HCT116 (cell line): ENCODE results near the gene FLT3. TPM values are rescaled to one million over a fixed set of nuclear protein-coding genes. Genes with fewer than 3 reads are reported as not detected.

ENCODE experiments used
- ATAC-seq: fragments of 200-7000 bp; cut with Tn5 transposase; 2 replicates; pipeline ENCODE4 v1.9.1; 2020; ENCODE audit warnings: mild to moderate bottlenecking, moderate library complexity
- BruUV-seq: library from RNA; stranded (reverse); fragments of 400-500 nt; replicated peaks from 2 replicates; lab custom pipeline; 2021; lab: Mats Ljungman, UMichigan
- CTCF ChIA-PET: fragments of 300-600 bp; sonication (Branson Sonifier 250); formaldehyde crosslinking; loops from one replicate; lab custom pipeline; 2021; ENCODE audit warnings: antibody characterized with exemption; lab: Charles Lee
- POLR2A ChIA-PET: fragments of 300-600, 350-600 bp; sonication (Branson Sonifier 250); formaldehyde crosslinking; loops from one replicate; lab custom pipeline; 2021; ENCODE audit warnings: antibody characterized with exemption; lab: Charles Lee
- RAD21 ChIA-PET, 2 experiments: fragments of 300-600 bp; sonication (Branson Sonifier 250); formaldehyde crosslinking; loops; one replicate each; lab custom pipeline; 2023; ENCODE audit warnings: low total read pairs in 2 of 2; ENCODE audit not compliant: uncharacterized antibody in 2 of 2, unreplicated experiment in 2 of 2, low non-redundant PET in 1 of 2; lab: Charles Lee
- DNase-seq: peaks from one replicate; pipeline ENCODE4 v3.0.0-alpha.2; 2010; ENCODE audit warnings: low read depth, low spot score
- H2AFZ ChIP-seq: fragments of 200-600 bp; shearing (Covaris generic), sonication (generic); 2 replicates; pipeline ENCODE4 v1.6.1; 2017; ENCODE audit warnings: low read depth, mixed run types, mixed read lengths, antibody characterized with exemption, low read length; ENCODE audit not compliant: poor library complexity, severe bottlenecking
- H3K27ac ChIP-seq: 2 replicates; pipeline ENCODE4 v1.5.1; 2012; ENCODE audit warnings: low read depth, low read length
- H3K27me3 ChIP-seq: fragments of 200-600 bp; sonication (generic); 2 replicates; pipeline ENCODE4 v1.6.1; 2016; ENCODE audit warnings: mixed run types, low read length, mixed read lengths; ENCODE audit not compliant: insufficient read depth
- H3K36me3 ChIP-seq, 2 experiments: fragments of 200-500 bp in 1 of 2; fragments of 200-600 bp in 1 of 2; sonication (Bioruptor generic) in 1 of 2; sonication (generic) in 1 of 2; 2 replicates each; pipeline versions ENCODE4 v1.5.1 to v1.6.1; 2014 to 2016; ENCODE audit warnings: low read length in 2 of 2, inconsistent platforms in 1 of 2, mixed read lengths in 1 of 2, mixed run types in 1 of 2; ENCODE audit not compliant: insufficient read depth in 2 of 2, control insufficient read depth in 1 of 2
- H3K4me1 ChIP-seq, 2 experiments: fragments of 200-600 bp in 1 of 2; sonication (generic) in 1 of 2; 2 replicates each; pipeline versions ENCODE4 v1.5.1 to v1.6.1; 2012 to 2017; ENCODE audit warnings: low read length in 2 of 2, inconsistent platforms in 1 of 2, mild to moderate bottlenecking in 1 of 2, mixed read lengths in 1 of 2, mixed run types in 1 of 2, moderate library complexity in 1 of 2; ENCODE audit not compliant: insufficient read depth in 2 of 2, control insufficient read depth in 1 of 2
- H3K4me2 ChIP-seq: fragments of 200-600 bp; sonication (generic); 2 replicates; pipeline ENCODE4 v1.6.1; 2017; ENCODE audit warnings: mixed run types, low read length, mixed read lengths
- H3K4me3 ChIP-seq, 2 experiments: fragments of 200-600 bp in 1 of 2; sonication (generic) in 1 of 2; replicated peaks in 1 of 2; 2 replicates each; pipeline ENCODE4 v1.5.1; 2011 to 2016; ENCODE audit warnings: low read length in 2 of 2, control low read depth in 1 of 2, low read depth in 1 of 2, mild to moderate bottlenecking in 1 of 2, mixed read lengths in 1 of 2, mixed run types in 1 of 2
- H3K79me2 ChIP-seq: fragments of 200-600 bp; sonication (generic); 2 replicates; pipeline ENCODE4 v1.6.1; 2017; ENCODE audit warnings: mild to moderate bottlenecking, mixed run types, low read length, moderate library complexity, mixed read lengths; ENCODE audit not compliant: insufficient read depth
- H3K9ac ChIP-seq: fragments of 200-600 bp; sonication (generic); 2 replicates; pipeline ENCODE4 v1.6.1; 2016; ENCODE audit warnings: low read length, mixed read lengths
- H3K9me2 ChIP-seq: fragments of 200-600 bp; sonication (generic), shearing (Covaris generic); 2 replicates; pipeline ENCODE4 v1.6.1; 2017; ENCODE audit warnings: mixed run types, mild to moderate bottlenecking, moderate library complexity; ENCODE audit not compliant: insufficient read depth
- H3K9me3 ChIP-seq, 2 experiments: fragments of 200-500 bp in 1 of 2; fragments of 200-600 bp in 1 of 2; sonication (Bioruptor generic) in 1 of 2; sonication (generic) in 1 of 2; 2 replicates each; pipeline ENCODE4 v1.6.1; 2014 to 2017; ENCODE audit warnings: low read length in 2 of 2, mixed read lengths in 2 of 2, inconsistent platforms in 1 of 2, low read depth in 1 of 2, mild to moderate bottlenecking in 1 of 2, mixed run types in 1 of 2, moderate library complexity in 1 of 2; ENCODE audit not compliant: control insufficient read depth in 1 of 2, insufficient read depth in 1 of 2
- H4K20me1 ChIP-seq: fragments of 200-600 bp; sonication (generic), shearing (Covaris generic); 2 replicates; pipeline ENCODE4 v1.6.1; 2017; ENCODE audit warnings: mixed run types, mild to moderate bottlenecking, moderate library complexity; ENCODE audit not compliant: insufficient read depth
- ATF3 ChIP-seq: IDR thresholded peaks from 2 replicates; pipeline ENCODE4 v1.6.1; 2012
- CBX3 ChIP-seq: IDR thresholded peaks from 2 replicates; pipeline ENCODE4 v1.6.1; 2012; ENCODE audit warnings: low read depth
- CEBPB ChIP-seq: IDR thresholded peaks from 2 replicates; pipeline ENCODE4 v1.6.1; 2012; ENCODE audit warnings: low read depth
- EGR1 ChIP-seq: IDR thresholded peaks from 2 replicates; pipeline ENCODE4 v1.6.1; 2012; ENCODE audit warnings: low read depth
- ELF1 ChIP-seq: IDR thresholded peaks from 2 replicates; pipeline ENCODE4 v1.6.1; 2012; ENCODE audit warnings: low read depth, borderline replicate concordance
- EZH2phosphoT487 ChIP-seq: fragments of 200-600 bp; IDR thresholded peaks from 2 replicates; pipeline ENCODE4 v1.6.1; 2018; ENCODE audit warnings: antibody characterized with exemption, borderline replicate concordance
- FOSL1 ChIP-seq: IDR thresholded peaks from 2 replicates; pipeline ENCODE4 v1.6.1; 2012; ENCODE audit warnings: low read depth
- RAD21 ChIP-seq: IDR thresholded peaks from 2 replicates; pipeline ENCODE4 v1.6.1; 2012; ENCODE audit warnings: low read depth, mild to moderate bottlenecking
- SP1 ChIP-seq: IDR thresholded peaks from 2 replicates; pipeline ENCODE4 v1.6.1; 2012; ENCODE audit warnings: low read depth
- TCF7L2 ChIP-seq: IDR thresholded peaks from 2 replicates; pipeline ENCODE4 v1.7.0; 2011; ENCODE audit warnings: borderline replicate concordance, inconsistent platforms; ENCODE audit not compliant: insufficient read depth, insufficient read length; ENCODE audit errors: extremely low read depth
- ZBTB33 ChIP-seq: IDR thresholded peaks from 2 replicates; pipeline ENCODE4 v1.6.1; 2011; ENCODE audit warnings: mild to moderate bottlenecking, low read length, moderate library complexity; ENCODE audit not compliant: insufficient replicate concordance; ENCODE audit errors: extremely low read depth
- ZFX ChIP-seq: fragments of 450-650 bp; IDR thresholded peaks from 2 replicates; pipeline ENCODE4 v1.6.1; 2017
- ZNF274 ChIP-seq: fragments of 200-500 bp; sonication (Bioruptor generic); IDR thresholded peaks from 2 replicates; pipeline ENCODE4 v1.6.1; 2014; ENCODE audit warnings: mild to moderate bottlenecking, low read depth, low read length, inconsistent platforms
- intact Hi-C: fragments of 100-400 bp; cut with micrococcal nuclease; formaldehyde crosslinking; loops from 2 replicates; pipeline ENCODE4 v1.10.0; 2022
- total RNA-seq: library from RNA; stranded (reverse); gene quantifications from one replicate; pipeline ENCODE4 v1.2.1, GENCODE V29; 2021; ENCODE audit not compliant: unreplicated experiment
- TF ChIP-seq, protein P1 (sequence below): IDR thresholded peaks from 2 replicates; pipeline ENCODE4 v1.6.1; 2012; ENCODE audit warnings: low read depth

Gene FLT3
- total RNA-seq, 1 experiment from 2014 or later, result 0.17 TPM

- Histone ChIP-seq H3K36me3 (no peaks in the 10 kb centered on the region), H3K4me3 (no peak overlapping the region), H3K4me1 (no peaks in the 10 kb centered on the region)
- RAD21 ChIA-PET, result no interaction called here
- DNase-seq (no peak), ATAC-seq (no peak)
- no peak for TF ChIP-seq SP1
- TF ChIP-seq TCF7L2, result no peak
- no peak for TF ChIP-seq ELF1
- TF ChIP-seq ZFX, result no peak
- TF ChIP-seq EGR1, result no peak
- TF ChIP-seq ZNF274, result no peak
- TF ChIP-seq, protein P1, sequence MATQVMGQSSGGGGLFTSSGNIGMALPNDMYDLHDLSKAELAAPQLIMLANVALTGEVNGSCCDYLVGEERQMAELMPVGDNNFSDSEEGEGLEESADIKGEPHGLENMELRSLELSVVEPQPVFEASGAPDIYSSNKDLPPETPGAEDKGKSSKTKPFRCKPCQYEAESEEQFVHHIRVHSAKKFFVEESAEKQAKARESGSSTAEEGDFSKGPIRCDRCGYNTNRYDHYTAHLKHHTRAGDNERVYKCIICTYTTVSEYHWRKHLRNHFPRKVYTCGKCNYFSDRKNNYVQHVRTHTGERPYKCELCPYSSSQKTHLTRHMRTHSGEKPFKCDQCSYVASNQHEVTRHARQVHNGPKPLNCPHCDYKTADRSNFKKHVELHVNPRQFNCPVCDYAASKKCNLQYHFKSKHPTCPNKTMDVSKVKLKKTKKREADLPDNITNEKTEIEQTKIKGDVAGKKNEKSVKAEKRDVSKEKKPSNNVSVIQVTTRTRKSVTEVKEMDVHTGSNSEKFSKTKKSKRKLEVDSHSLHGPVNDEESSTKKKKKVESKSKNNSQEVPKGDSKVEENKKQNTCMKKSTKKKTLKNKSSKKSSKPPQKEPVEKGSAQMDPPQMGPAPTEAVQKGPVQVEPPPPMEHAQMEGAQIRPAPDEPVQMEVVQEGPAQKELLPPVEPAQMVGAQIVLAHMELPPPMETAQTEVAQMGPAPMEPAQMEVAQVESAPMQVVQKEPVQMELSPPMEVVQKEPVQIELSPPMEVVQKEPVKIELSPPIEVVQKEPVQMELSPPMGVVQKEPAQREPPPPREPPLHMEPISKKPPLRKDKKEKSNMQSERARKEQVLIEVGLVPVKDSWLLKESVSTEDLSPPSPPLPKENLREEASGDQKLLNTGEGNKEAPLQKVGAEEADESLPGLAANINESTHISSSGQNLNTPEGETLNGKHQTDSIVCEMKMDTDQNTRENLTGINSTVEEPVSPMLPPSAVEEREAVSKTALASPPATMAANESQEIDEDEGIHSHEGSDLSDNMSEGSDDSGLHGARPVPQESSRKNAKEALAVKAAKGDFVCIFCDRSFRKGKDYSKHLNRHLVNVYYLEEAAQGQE, result no peak
- TF ChIP-seq CBX3, result no peak
- TF ChIP-seq CEBPB, result no peak
- no peak for TF ChIP-seq ATF3
- no peak for TF ChIP-seq RAD21
- TF ChIP-seq ZBTB33, result no peak
- no peak for TF ChIP-seq FOSL1
- no peak for TF ChIP-seq EZH2phosphoT487
- TF ChIP-seq, all 23 proteins: peak for 0
- ChIA-PET POLR2A (no interaction called here), CTCF (no interaction called here)
- H3K79me2 ChIP-seq, result no peaks in the 10 kb centered on the region
- H2AFZ ChIP-seq, result no peak overlapping the region
- no peak overlapping the region for H3K4me2 ChIP-seq
- no peaks in the 10 kb centered on the region for H3K9me2 ChIP-seq
- H3K27me3 ChIP-seq, result no peaks in the 10 kb centered on the region
- H3K9ac ChIP-seq, result no peak overlapping the region
- intact Hi-C loops, result no loop called here
- no peaks in the 10 kb centered on the region for H3K9me3 ChIP-seq
- no peaks in the 10 kb centered on the region for H4K20me1 ChIP-seq
- H3K27ac ChIP-seq, result no peak overlapping the region
- no TSS peak for BruUV-seq
Measured at GRCh38 chr13:28049880-28050875, 50.2 kb downstream of the FLT3 start.
